ENCODE results near the gene ACHE.

The ACHE gene

DNA sequence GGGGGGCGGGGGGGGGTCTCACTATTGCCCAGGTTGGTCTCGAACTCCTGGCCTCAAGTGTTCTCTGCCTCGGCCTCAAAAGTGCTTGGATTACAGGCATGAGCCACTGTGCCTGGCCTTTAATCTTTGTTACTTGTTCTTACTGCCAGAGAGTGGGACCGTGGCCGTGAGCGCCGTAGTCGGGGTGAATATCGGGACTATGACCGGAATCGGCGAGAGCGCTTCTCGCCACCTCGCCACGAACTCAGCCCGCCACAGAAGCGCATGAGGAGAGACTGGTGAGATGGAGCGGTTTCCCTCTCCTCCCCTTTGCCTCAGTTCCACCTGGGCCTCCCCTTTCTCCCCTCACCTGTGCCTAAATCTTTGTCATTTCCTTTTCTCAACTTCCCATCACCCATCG lies 14.6 kb downstream of the ACHE start:
- no peak for DNase-seq (ENCODE audit: low spot score)
- TF ChIP-seq, protein P1, sequence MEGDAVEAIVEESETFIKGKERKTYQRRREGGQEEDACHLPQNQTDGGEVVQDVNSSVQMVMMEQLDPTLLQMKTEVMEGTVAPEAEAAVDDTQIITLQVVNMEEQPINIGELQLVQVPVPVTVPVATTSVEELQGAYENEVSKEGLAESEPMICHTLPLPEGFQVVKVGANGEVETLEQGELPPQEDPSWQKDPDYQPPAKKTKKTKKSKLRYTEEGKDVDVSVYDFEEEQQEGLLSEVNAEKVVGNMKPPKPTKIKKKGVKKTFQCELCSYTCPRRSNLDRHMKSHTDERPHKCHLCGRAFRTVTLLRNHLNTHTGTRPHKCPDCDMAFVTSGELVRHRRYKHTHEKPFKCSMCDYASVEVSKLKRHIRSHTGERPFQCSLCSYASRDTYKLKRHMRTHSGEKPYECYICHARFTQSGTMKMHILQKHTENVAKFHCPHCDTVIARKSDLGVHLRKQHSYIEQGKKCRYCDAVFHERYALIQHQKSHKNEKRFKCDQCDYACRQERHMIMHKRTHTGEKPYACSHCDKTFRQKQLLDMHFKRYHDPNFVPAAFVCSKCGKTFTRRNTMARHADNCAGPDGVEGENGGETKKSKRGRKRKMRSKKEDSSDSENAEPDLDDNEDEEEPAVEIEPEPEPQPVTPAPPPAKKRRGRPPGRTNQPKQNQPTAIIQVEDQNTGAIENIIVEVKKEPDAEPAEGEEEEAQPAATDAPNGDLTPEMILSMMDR (IDR thresholded peaks at IDR 0.05; ENCODE audit: extremely low read depth, insufficient read depth, missing control alignments), result no peak
- in situ Hi-C loops (cut with MboI; ENCODE audit: low pct_unique_long_range_greater_than_20kb, low sequenced_read_pairs, unreplicated experiment), result no loop called here

DNA sequence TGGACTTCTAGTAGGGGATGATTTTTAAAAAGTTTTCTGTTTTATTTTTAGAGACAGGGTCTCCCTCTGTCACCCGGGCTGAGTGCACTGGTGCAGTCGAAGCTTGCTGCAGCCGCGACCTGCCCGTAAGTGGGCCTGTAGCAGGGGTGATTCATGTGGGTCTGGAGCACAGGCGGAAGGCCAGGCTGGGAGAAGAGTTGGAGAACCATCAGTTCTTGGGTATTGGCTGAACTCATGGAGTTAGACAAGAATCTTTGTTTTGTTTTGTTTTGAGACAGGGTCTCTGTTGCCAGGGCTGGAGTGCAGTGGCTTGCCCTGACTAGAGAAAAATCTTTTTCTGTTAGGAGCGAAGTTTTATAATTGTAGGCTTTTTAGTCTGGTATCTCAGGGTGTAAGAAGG lies 15.0 kb downstream of the ACHE start:
- TF ChIP-seq, protein P1 (IDR thresholded peaks at IDR 0.05; ENCODE audit: extremely low read depth, insufficient read depth, missing control alignments), result no peak
- DNase-seq (ENCODE audit: low spot score), result no peak
- in situ Hi-C loops (cut with MboI; ENCODE audit: low pct_unique_long_range_greater_than_20kb, low sequenced_read_pairs, unreplicated experiment), result no loop called here

GRCh38 chr7:100879685-100880261 lies 15.9 kb downstream of the ACHE start:
- TF ChIP-seq, protein P1 (IDR thresholded peaks at IDR 0.05; ENCODE audit: extremely low read depth, insufficient read depth, missing control alignments), result no peak
- in situ Hi-C loops (cut with MboI; ENCODE audit: low pct_unique_long_range_greater_than_20kb, low sequenced_read_pairs, unreplicated experiment), result no loop called here
- no peak for DNase-seq (ENCODE audit: low spot score)

DNA sequence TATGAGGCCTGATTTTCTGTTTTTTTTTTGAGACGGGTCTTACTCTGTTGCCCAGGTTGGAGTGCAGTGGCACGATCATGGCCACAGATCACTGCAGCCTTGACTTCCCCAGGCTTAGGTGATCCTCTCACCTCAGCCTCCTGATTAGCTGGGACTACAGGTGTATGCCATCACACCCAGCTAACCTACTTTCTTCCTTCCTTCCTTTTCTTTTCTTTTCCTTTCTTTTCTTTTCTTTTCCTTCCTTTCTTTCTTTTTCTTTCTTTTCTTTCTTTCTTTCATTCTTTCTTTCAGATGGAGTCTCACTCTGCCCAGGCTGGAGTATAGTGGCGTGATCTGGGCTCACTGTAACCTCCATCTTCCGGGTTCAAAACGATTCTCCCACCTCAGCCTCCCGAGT lies 17.0 kb downstream of the ACHE start:
- DNase-seq (ENCODE audit: low spot score), result no peak
- TF ChIP-seq, protein P1 (IDR thresholded peaks at IDR 0.05; ENCODE audit: extremely low read depth, insufficient read depth, missing control alignments), result no peak
- in situ Hi-C loops (cut with MboI; ENCODE audit: low pct_unique_long_range_greater_than_20kb, low sequenced_read_pairs, unreplicated experiment), result no loop called here

GRCh38 chr7:100878013-100878412 lies 17.7 kb downstream of the ACHE start:
- no peak for DNase-seq (ENCODE audit: low spot score)
- TF ChIP-seq, protein P1 (IDR thresholded peaks at IDR 0.05; ENCODE audit: extremely low read depth, insufficient read depth, missing control alignments), result no peak
- in situ Hi-C loops (cut with MboI; ENCODE audit: low pct_unique_long_range_greater_than_20kb, low sequenced_read_pairs, unreplicated experiment), result no loop called here

- DNase-seq (ENCODE audit: low spot score), result peak; percentile 64
- in situ Hi-C loops (cut with MboI; ENCODE audit: low pct_unique_long_range_greater_than_20kb, low sequenced_read_pairs, unreplicated experiment), result no loop called here
- TF ChIP-seq, protein P1 (IDR thresholded peaks at IDR 0.05; ENCODE audit: extremely low read depth, insufficient read depth, missing control alignments), result no peak
Measured at GRCh38 chr7:100875356-100875751, 20.3 kb downstream of the ACHE start.
